ENCODE measurements around the gene SPSB3.

SPSB3 gene

DNA sequence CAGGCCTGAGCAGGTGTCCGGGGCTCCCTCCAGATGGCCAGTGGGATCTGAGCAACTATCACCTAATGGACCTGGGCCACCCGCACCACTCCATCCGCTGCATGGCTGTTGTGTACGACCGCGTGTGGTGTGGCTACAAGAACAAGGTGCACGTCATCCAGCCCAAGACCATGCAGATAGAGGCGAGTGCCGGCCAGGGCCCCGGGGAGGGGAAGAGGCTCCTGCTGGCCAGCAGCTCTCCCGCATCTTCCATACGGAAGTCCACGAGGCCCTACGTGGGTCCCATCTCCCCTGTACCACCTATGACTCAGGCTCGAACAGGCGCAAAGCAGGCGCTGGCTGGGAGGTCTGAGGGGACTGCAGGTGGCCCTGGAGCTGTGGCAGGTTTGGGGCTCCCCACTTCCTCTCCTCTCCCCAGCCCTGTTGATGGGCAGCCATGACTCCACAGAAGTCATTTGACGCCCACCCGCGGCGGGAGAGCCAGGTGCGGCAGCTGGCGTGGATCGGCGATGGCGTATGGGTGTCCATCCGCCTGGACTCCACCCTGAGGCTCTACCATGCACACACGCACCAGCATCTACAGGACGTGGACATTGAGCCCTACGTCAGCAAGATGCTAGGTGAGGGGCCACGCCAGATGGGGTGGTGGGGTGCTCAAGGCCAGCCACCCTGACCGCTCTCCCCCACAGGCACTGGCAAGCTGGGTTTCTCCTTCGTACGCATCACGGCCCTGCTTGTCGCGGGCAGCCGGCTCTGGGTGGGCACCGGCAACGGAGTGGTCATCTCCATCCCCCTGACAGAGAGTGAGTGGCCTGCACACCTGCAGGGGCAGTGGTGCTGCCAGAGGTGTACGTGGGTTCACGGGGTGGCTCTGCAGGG lies 15.0 kb downstream of the SPSB3 start:
- Histone ChIP-seq H3K9me3 (ENCODE audit: control insufficient read depth, insufficient read depth, low read length) (no peaks in the 10 kb centered on the region), H3K4me1 (ENCODE audit: control insufficient read depth, insufficient read depth, low read length) (peaks cover 10% of the 10 kb centered on the region; the same call in 1 of the 2 replicates), H3K36me3 (ENCODE audit: control insufficient read depth, insufficient read depth, low read length) (peaks cover 31% of the 10 kb centered on the region; the same call in 1 of the 2 replicates), H3K9ac (ENCODE audit: low read depth, low read length) (no peak overlapping the region), H3K27ac (ENCODE audit: low read depth, low read length) (no peak overlapping the region), H3K4me3 (ENCODE audit: low read depth, low read length) (no peak overlapping the region), H3K27me3 (ENCODE audit: control insufficient read depth, insufficient read depth, low read length) (no peaks in the 10 kb centered on the region)

DNA sequence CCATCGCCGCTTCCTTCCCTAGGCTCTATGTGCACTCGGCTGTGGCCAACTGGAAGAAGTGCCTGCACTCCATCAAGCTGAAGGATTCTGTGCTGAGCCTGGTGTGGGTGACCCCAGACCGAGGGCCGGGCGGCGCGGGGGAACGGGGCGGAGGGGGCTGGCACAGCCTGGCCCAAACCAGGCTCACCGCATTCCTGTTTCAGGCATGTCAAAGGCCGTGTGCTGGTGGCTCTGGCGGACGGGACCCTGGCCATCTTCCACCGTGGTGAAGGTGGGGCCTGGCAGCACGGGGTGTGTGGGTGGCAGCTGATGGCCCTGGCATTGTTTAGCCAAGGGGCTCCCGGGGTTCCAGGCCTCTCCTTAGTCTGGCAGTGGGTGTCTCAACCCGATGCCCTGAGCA lies 15.7 kb downstream of the SPSB3 start:
- Histone ChIP-seq H3K4me3 (ENCODE audit: low read depth, low read length) (no peak overlapping the region), H3K9ac (ENCODE audit: low read depth, low read length) (no peak overlapping the region), H3K9me3 (ENCODE audit: control insufficient read depth, insufficient read depth, low read length) (no peaks in the 10 kb centered on the region), H3K27ac (ENCODE audit: low read depth, low read length) (no peak overlapping the region), H3K4me1 (ENCODE audit: control insufficient read depth, insufficient read depth, low read length) (peaks cover 10% of the 10 kb centered on the region; the same call in 1 of the 2 replicates), H3K27me3 (ENCODE audit: control insufficient read depth, insufficient read depth, low read length) (no peaks in the 10 kb centered on the region), H3K36me3 (ENCODE audit: control insufficient read depth, insufficient read depth, low read length) (peaks cover 31% of the 10 kb centered on the region; the same call in 1 of the 2 replicates)

DNA sequence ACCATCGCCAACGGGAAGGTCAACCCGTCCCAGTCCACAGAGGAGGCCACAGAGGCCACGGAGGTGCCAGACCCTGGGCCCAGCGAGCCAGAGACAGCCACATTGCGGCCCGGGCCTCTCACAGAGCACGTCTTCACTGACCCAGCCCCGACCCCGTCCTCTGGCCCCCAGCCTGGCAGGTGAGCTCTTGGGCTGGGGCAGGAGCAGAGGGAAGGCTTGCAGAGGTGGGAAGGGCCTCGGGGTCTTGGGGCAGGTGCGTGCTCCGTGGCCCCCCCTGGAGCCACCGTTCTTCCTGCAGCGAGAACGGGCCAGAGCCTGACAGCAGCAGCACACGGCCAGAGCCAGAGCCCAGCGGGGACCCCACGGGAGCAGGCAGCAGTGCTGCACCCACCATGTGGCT lies 16.1 kb downstream of the SPSB3 start:
- Histone ChIP-seq H3K27ac (ENCODE audit: low read depth, low read length) (no peak overlapping the region), H3K4me1 (ENCODE audit: control insufficient read depth, insufficient read depth, low read length) (peaks cover 10% of the 10 kb centered on the region; the same call in 1 of the 2 replicates), H3K9me3 (ENCODE audit: control insufficient read depth, insufficient read depth, low read length) (no peaks in the 10 kb centered on the region), H3K9ac (ENCODE audit: low read depth, low read length) (no peak overlapping the region), H3K27me3 (ENCODE audit: control insufficient read depth, insufficient read depth, low read length) (no peaks in the 10 kb centered on the region), H3K4me3 (ENCODE audit: low read depth, low read length) (no peak overlapping the region), H3K36me3 (ENCODE audit: control insufficient read depth, insufficient read depth, low read length) (peaks cover 31% of the 10 kb centered on the region; the same call in 1 of the 2 replicates)

DNA sequence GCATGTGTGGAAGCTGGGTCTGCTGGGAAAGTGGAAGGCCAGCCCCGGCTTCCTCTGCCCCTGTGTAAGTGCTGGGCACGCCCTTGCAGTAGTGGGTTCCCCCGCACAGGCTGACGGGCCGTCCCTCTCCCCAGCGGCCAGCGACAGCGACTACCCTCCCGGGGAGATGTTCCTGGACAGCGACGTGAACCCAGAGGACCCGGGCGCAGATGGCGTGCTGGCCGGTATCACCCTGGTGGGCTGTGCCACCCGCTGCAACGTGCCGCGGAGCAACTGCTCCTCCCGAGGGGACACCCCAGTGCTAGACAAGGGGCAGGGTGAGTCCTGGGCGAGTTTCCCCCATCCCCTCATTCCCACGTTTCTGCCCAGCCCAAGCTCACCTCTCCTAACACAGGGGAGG lies 16.5 kb downstream of the SPSB3 start:
- Histone ChIP-seq H3K36me3 (ENCODE audit: control insufficient read depth, insufficient read depth, low read length) (peaks cover 31% of the 10 kb centered on the region; the same call in 1 of the 2 replicates), H3K9me3 (ENCODE audit: control insufficient read depth, insufficient read depth, low read length) (no peaks in the 10 kb centered on the region), H3K27me3 (ENCODE audit: control insufficient read depth, insufficient read depth, low read length) (no peaks in the 10 kb centered on the region), H3K9ac (ENCODE audit: low read depth, low read length) (no peak overlapping the region), H3K27ac (ENCODE audit: low read depth, low read length) (no peak overlapping the region), H3K4me1 (ENCODE audit: control insufficient read depth, insufficient read depth, low read length) (peaks cover 10% of the 10 kb centered on the region; the same call in 1 of the 2 replicates), H3K4me3 (ENCODE audit: low read depth, low read length) (no peak overlapping the region)

DNA sequence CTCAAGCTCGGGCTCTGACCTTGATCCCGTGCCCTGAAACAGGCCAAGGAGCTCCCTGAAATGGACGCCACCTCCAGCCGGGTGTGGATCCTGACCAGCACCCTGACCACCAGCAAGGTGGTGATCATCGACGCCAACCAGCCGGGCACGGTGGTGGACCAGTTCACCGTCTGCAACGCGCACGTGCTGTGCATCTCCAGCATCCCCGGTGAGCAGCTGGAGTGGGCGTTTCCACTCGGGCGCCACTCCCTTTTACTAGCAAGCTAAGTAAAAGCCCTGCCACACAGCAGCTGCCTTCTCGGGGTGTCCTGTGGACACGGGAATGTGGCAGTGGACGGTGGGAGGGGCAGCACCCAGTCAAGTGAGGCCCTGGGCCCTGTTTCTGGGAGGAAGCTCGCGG lies 17.4 kb downstream of the SPSB3 start:
- Histone ChIP-seq H3K4me3 (ENCODE audit: low read depth, low read length) (no peak overlapping the region), H3K9ac (ENCODE audit: low read depth, low read length) (no peak overlapping the region), H3K36me3 (ENCODE audit: control insufficient read depth, insufficient read depth, low read length) (peaks cover 31% of the 10 kb centered on the region; the same call in 1 of the 2 replicates), H3K9me3 (ENCODE audit: control insufficient read depth, insufficient read depth, low read length) (no peaks in the 10 kb centered on the region), H3K27ac (ENCODE audit: low read depth, low read length) (no peak overlapping the region), H3K4me1 (ENCODE audit: control insufficient read depth, insufficient read depth, low read length) (peaks cover 6% of the 10 kb centered on the region; the same call in 1 of the 2 replicates), H3K27me3 (ENCODE audit: control insufficient read depth, insufficient read depth, low read length) (no peaks in the 10 kb centered on the region)

DNA sequence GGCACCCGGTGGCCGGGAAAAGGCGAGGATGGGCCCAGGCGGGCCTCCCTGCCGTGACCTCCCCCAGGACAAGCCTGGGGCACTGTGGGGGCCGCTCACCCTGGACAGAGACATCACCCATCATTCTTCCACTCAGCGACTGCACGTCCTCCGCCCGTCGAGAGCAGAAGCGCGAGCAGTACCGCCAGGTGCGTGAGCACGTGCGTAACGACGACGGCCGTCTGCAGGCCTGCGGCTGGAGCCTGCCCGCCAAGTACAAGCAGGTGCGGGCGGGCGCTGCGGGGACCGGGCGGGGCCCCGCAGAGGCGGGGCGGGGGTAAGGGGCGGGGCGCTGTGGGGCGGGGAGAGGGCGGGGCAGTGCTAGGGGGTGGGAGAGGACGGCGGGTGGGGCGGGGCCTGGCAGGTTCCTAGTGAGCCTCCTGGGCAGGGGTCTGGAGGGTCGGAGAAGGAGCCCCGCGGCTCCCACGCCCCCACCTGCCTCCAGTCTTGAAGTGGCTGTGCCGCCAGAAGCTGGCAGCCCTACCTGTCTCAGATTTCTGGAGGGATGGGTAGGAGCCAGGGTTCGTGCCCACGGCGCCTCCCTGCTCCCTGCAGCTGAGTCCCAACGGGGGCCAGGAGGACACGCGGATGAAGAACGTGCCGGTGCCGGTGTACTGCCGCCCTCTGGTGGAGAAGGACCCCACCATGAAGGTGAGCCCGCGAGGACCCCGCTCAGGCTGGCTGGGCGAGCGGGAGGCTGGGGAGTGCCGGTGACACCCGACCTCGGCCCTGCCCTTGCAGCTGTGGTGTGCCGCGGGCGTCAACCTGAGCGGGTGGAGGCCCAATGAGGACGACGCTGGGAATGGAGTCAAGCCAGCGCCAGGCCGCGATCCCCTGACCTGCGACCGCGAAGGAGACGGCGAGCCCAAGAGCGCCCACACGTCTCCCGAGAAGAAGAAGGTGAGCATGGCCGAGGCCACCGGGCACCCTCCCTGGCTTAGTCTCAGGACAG lies 18.6 kb downstream of the SPSB3 start:
- Histone ChIP-seq H3K27ac (ENCODE audit: low read depth, low read length) (no peak overlapping the region), H3K4me3 (ENCODE audit: low read depth, low read length) (peak overlapping the region; percentile 52), H3K9me3 (ENCODE audit: control insufficient read depth, insufficient read depth, low read length) (no peaks in the 10 kb centered on the region), H3K9ac (ENCODE audit: low read depth, low read length) (no peak overlapping the region), H3K27me3 (ENCODE audit: control insufficient read depth, insufficient read depth, low read length) (no peaks in the 10 kb centered on the region), H3K36me3 (ENCODE audit: control insufficient read depth, insufficient read depth, low read length) (peaks cover 27% of the 10 kb centered on the region; the same call in 1 of the 2 replicates), H3K4me1 (ENCODE audit: control insufficient read depth, insufficient read depth, low read length) (peaks cover 6% of the 10 kb centered on the region; the same call in 1 of the 2 replicates)

DNA sequence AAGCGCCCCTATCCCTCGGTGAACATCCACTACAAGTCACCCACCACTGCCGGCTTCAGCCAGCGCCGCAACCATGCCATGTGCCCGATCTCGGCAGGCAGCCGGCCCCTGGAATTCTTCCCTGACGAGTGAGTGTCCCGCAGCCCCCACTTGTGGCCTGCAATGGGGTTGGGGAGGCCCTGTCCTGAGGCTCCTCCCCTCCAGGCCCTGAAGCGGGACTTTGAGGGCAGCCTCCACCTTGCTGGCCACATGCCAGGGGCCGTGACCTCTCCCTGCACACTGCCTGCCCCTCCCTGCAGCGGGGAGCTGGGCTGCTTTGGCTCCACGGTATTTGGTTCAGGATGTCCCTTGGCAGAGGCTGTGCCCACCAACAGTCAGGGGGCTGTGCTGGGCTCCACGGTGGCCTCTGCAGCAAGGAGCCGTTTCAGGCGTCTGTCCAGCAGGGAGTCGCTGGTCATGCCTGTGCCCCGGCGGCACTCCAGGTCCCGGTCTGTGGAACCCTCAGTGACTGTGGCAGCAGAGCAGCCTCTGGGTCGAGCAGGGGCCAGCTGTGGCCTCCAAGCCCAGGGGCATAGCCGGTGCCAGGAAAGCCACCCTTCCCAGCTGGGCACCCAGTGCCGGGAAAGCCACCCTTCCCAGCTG lies 19.4 kb downstream of the SPSB3 start:
- H3K9ac ChIP-seq (ENCODE audit: low read depth, low read length), result no peak overlapping the region
- no peaks in the 10 kb centered on the region for H3K27me3 ChIP-seq (ENCODE audit: control insufficient read depth, insufficient read depth, low read length)
- H3K4me3 ChIP-seq (ENCODE audit: low read depth, low read length), result no peak overlapping the region
- H3K9me3 ChIP-seq (ENCODE audit: control insufficient read depth, insufficient read depth, low read length), result no peaks in the 10 kb centered on the region
- peaks cover 6% of the 10 kb centered on the region; the same call in 1 of the 2 replicates for H3K4me1 ChIP-seq (ENCODE audit: control insufficient read depth, insufficient read depth, low read length)
- no peak overlapping the region for H3K27ac ChIP-seq (ENCODE audit: low read depth, low read length)
- peaks cover 21% of the 10 kb centered on the region; the same call in 1 of the 2 replicates for H3K36me3 ChIP-seq (ENCODE audit: control insufficient read depth, insufficient read depth, low read length)

DNA sequence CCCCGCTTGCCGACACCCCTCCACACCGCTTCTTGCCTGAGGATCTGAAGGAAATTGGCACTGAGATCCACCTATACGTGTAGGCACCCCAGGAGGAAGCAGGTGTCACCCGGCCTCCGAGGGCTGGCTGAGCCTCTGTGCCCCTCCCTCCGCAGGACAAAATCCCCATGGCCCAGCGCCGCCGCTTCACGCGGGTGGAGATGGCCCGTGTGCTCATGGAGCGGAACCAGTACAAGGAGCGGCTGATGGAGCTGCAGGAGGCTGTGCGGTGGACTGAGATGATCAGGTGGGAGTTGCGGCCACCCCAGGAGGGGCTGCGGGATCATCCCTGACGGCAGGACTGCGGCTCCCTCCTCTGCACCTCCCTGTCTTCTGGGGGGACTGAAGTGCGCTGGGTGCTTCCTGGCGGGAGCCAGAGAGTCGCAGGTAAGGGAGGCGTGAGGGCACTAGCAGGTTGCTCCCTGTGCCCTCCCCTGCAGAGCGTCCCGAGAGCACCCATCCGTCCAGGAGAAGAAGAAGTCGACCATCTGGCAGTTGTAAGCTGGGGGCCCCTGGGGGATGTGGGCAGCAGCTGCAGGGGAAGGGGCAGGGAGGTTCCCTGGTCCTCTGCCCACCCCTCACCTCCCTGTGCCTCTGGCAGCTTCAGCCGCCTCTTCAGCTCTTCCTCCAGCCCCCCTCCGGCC lies 20.0 kb downstream of the SPSB3 start:
- Histone ChIP-seq H3K27ac (ENCODE audit: low read depth, low read length) (no peak overlapping the region), H3K9me3 (ENCODE audit: control insufficient read depth, insufficient read depth, low read length) (no peaks in the 10 kb centered on the region), H3K36me3 (ENCODE audit: control insufficient read depth, insufficient read depth, low read length) (peaks cover 15% of the 10 kb centered on the region; the same call in 1 of the 2 replicates), H3K9ac (ENCODE audit: low read depth, low read length) (no peak overlapping the region), H3K4me3 (ENCODE audit: low read depth, low read length) (no peak overlapping the region), H3K27me3 (ENCODE audit: control insufficient read depth, insufficient read depth, low read length) (no peaks in the 10 kb centered on the region), H3K4me1 (ENCODE audit: control insufficient read depth, insufficient read depth, low read length) (peaks cover 6% of the 10 kb centered on the region; the same call in 1 of the 2 replicates)

DNA sequence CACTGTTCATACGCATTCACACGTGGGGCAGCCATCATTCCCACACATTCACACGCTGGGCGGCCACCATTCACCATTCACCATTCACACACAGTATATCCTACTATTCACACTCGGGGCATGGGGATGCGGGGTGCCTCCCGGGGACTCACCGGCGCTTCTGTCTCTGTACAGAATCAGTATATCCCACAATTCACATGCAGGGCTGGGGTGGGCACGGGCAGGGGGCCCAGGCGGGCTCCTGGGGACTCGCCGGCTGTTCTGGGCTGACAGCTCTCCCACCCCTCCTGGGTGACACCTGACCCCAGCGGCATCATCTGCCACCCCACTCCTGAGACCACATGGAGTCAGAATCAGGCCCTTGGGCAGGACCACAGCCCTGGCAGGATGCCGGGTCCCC lies 20.6 kb downstream of the SPSB3 start:
- peaks cover 9% of the 10 kb centered on the region; the same call in 1 of the 2 replicates for H3K36me3 ChIP-seq (ENCODE audit: control insufficient read depth, insufficient read depth, low read length)
- peaks cover 6% of the 10 kb centered on the region; the same call in 1 of the 2 replicates for H3K4me1 ChIP-seq (ENCODE audit: control insufficient read depth, insufficient read depth, low read length)
- no peak overlapping the region for H3K9ac ChIP-seq (ENCODE audit: low read depth, low read length)
- H3K9me3 ChIP-seq (ENCODE audit: control insufficient read depth, insufficient read depth, low read length), result no peaks in the 10 kb centered on the region
- no peak overlapping the region for H3K27ac ChIP-seq (ENCODE audit: low read depth, low read length)
- H3K27me3 ChIP-seq (ENCODE audit: control insufficient read depth, insufficient read depth, low read length), result no peaks in the 10 kb centered on the region
- H3K4me3 ChIP-seq (ENCODE audit: low read depth, low read length), result no peak overlapping the region

DNA sequence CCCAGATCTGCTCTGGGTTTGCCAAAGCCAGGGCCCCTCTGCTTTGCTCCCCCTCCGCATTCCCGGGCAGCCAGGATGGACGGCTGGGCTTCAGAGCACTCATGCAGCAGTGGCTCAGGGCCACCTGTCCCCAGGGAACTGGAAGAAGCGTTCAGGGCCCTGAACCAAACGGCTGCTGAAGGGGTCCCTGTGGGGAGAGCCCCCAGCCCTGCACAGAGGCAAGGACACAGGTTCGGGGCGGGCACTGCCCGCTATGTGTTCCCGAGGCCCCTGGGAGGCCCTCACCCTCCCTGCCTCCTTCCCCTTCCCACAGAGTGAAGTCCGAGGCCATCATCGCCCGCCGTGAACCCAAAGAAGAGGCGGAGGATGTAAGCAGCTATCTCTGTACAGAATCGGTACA lies 21.5 kb downstream of the SPSB3 start:
- H3K9me3 ChIP-seq (ENCODE audit: control insufficient read depth, insufficient read depth, low read length), result no peaks in the 10 kb centered on the region
- H3K4me1 ChIP-seq (ENCODE audit: control insufficient read depth, insufficient read depth, low read length), result peaks cover 6% of the 10 kb centered on the region; the same call in 1 of the 2 replicates

More for the DNA sequence above, 21.5 kb downstream of the SPSB3 start:
- Histone ChIP-seq H3K9ac (ENCODE audit: low read depth, low read length) (no peak overlapping the region), H3K27ac (ENCODE audit: low read depth, low read length) (no peak overlapping the region), H3K27me3 (ENCODE audit: control insufficient read depth, insufficient read depth, low read length) (no peaks in the 10 kb centered on the region), H3K36me3 (ENCODE audit: control insufficient read depth, insufficient read depth, low read length) (peaks cover 8% of the 10 kb centered on the region; the same call in 1 of the 2 replicates), H3K4me3 (ENCODE audit: low read depth, low read length) (no peak overlapping the region)
